GM18870 (cell line): Measurements from ENCODE around the gene KRTAP19-1.

ENCODE experiments used
- ATAC-seq: cut with Tn5 transposase; IDR thresholded peaks from one replicate; pipeline ENCODE4 v1.9.1; 2021; ENCODE audit warnings: moderate library complexity; ENCODE audit not compliant: unreplicated experiment

Gene KRTAP19-1

DNA sequence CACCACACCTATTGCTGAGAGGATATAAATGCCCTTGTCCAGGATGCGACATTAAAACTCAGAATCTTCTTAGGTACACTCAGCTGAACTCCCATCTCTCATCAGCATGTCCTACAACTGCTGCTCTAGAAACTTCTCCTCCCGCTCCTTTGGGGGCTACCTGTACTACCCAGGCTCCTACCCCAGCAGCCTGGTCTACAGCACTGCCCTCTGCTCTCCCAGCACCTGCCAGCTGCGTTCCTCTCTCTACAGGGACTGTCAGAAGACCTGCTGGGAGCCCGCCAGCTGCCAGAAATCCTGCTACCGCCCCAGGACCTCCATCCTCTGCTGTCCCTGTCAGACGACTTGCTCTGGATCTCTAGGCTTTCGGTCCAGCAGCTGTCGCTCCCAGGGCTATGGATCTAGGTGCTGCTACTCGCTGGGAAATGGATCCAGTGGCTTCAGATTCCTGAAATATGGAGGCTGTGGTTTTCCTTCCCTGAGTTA lies 50.0 kb downstream of the KRTAP19-1 start, which contains the start of gene KRTAP13-4:
TSS of gene KRTAP13-4 (plus strand) at position 51 of the 486 bp plus-strand sequence. CDS start at position 107, 56 bp downstream.
- no peak for ATAC-seq
